Measurements from ENCODE around the gene APOL3.

The APOL3 gene

DNA sequence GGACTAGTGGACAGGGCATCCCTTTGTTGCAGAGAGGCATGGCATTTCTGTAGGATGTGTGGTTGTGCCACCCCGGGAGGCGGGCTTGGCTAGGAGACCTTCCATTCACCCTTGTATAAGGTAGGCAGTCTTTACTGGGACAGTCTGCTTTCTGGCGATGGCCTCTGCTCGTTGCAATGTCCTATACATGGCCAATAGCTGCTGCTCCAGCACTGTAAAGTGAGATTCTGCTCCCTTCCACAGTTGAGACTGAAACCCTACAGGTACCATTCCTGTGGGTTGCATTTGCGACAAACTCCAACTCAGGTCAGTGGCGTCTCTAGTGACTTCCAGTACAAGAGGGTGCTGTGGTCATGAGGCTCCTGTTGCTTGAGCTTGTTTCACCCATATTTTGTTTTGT is 20.4 kb upstream of the APOL3 start:
- DNase-seq (ENCODE audit: low read depth): no peak
- H3K4me3 ChIP-seq (ENCODE audit: low read length): no peak overlapping the region
- no peak for TF ChIP-seq CTCF (conservative IDR thresholded peaks at IDR 0.05; ENCODE audit: low read length)

GRCh38 chr22:36180038-36180880 is 19.7 kb upstream of the APOL3 start:
- DNase-seq (ENCODE audit: low read depth): peak; percentile 61
- H3K4me3 ChIP-seq (ENCODE audit: low read length): no peak overlapping the region
- TF ChIP-seq CTCF (conservative IDR thresholded peaks at IDR 0.05; ENCODE audit: low read length): peak; percentile 81

GRCh38 chr22:36177160-36177559 is 16.6 kb upstream of the APOL3 start:
- TF ChIP-seq CTCF (conservative IDR thresholded peaks at IDR 0.05; ENCODE audit: low read length): no peak
- no peak for DNase-seq (ENCODE audit: low read depth)

DNA sequence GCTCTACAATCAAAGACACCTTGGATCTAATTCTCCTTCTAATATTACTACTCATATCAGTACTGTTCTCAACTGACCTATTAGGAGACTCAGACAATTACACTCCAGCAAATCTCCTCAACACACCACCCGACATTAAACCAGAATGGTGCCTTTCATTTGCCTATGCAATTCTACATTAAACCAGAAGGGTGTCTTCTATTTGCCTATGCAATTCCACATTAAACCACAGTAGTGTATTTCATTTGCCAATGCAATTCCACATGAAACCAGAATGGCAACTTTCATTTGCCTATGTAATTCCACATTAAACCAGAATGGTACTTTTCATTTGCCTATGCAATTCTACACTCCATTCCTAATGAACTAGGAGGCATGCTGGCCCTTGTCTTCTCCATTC is 15.3 kb upstream of the APOL3 start:
- H3K4me3 ChIP-seq (ENCODE audit: low read length): no peak overlapping the region
- TF ChIP-seq CTCF (conservative IDR thresholded peaks at IDR 0.05; ENCODE audit: low read length): no peak
- DNase-seq (ENCODE audit: low read depth): no peak

More at GRCh38 chr22:36177160-36177559, 16.6 kb upstream of the APOL3 start:
- no peak overlapping the region for H3K4me3 ChIP-seq (ENCODE audit: low read length)

GRCh38 chr22:36171941-36172340 is 11.4 kb upstream of the APOL3 start:
- no peak overlapping the region for H3K4me3 ChIP-seq (ENCODE audit: low read length)
- no peak for TF ChIP-seq CTCF (conservative IDR thresholded peaks at IDR 0.05; ENCODE audit: low read length)
- no peak for DNase-seq (ENCODE audit: low read depth)

- TF ChIP-seq CTCF (conservative IDR thresholded peaks at IDR 0.05; ENCODE audit: low read length): no peak
- no peak overlapping the region for H3K4me3 ChIP-seq (ENCODE audit: low read length)
- DNase-seq (ENCODE audit: low read depth): no peak
These were observed 6.1 kb upstream of the APOL3 start for GRCh38 chr22:36166518-36167220.

GRCh38 chr22:36166086-36166485 is 5.5 kb upstream of the APOL3 start:
- TF ChIP-seq CTCF (conservative IDR thresholded peaks at IDR 0.05; ENCODE audit: low read length): no peak
- DNase-seq (ENCODE audit: low read depth): no peak
- H3K4me3 ChIP-seq (ENCODE audit: low read length): no peak overlapping the region
